Prostate gland (tissue), 2 donors: Measurements from ENCODE around the gene CA5A.

ENCODE experiments used
- POLR2AphosphoS5 ChIP-seq: sonication (generic); formaldehyde crosslinking; IDR thresholded peaks from one replicate; pipeline ENCODE4 v1.6.1; 2017; ENCODE audit warnings: antibody characterized with exemption
- TF ChIP-seq, protein P1 (sequence below), 4 experiments: fragments of 200-600 bp in 2 of 4; fragments of 450-650 bp in 2 of 4; sonication (generic) in 2 of 4; IDR thresholded peaks; 1 replicate in 3 of 4; 2 replicates in 1 of 4; pipeline ENCODE4 v1.5.1; 2016 to 2019; ENCODE audit warnings: antibody characterized with exemption in 4 of 4, mild to moderate bottlenecking in 2 of 4, moderate library complexity in 2 of 4

DNA sequence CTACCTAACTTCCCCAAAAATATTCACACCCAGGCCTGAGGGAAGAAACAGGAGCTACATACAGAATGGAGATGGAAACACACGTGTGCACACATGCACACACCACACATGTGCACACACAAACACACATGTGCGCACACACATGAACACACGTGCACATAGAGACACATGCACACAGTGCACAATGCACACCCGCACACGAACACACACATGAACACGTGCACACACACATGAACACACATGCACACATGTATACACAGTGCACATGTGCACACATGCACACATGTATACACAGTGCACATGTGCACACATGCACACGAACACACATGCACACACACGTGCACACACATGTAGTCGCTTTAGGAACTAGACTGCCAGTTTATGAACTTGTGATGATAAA is 18.8 kb downstream of the CA5A start:
- TF ChIP-seq, protein P1, sequence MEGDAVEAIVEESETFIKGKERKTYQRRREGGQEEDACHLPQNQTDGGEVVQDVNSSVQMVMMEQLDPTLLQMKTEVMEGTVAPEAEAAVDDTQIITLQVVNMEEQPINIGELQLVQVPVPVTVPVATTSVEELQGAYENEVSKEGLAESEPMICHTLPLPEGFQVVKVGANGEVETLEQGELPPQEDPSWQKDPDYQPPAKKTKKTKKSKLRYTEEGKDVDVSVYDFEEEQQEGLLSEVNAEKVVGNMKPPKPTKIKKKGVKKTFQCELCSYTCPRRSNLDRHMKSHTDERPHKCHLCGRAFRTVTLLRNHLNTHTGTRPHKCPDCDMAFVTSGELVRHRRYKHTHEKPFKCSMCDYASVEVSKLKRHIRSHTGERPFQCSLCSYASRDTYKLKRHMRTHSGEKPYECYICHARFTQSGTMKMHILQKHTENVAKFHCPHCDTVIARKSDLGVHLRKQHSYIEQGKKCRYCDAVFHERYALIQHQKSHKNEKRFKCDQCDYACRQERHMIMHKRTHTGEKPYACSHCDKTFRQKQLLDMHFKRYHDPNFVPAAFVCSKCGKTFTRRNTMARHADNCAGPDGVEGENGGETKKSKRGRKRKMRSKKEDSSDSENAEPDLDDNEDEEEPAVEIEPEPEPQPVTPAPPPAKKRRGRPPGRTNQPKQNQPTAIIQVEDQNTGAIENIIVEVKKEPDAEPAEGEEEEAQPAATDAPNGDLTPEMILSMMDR (IDR thresholded peaks at IDR 0.05): no peak
- no peak for TF ChIP-seq POLR2AphosphoS5
